ENCODE data around the gene TNFRSF18.

The TNFRSF18 gene

GRCh38 chr1:1173793-1174415, 32.5 kb downstream of the TNFRSF18 start, which contains the start of gene TTLL10:
Gene TTLL10, plus strand, starts transcription at chr1:1173880. Its CDS starts 5,336 bp downstream, at chr1:1179216.
- no peak for DNase-seq

GRCh38 chr1:1173061-1173792, 33.2 kb downstream of the TNFRSF18 start:
- no peak for DNase-seq

GRCh38 chr1:1171546-1172340, 34.6 kb downstream of the TNFRSF18 start:
- no peak for DNase-seq

GRCh38 chr1:1171161-1171545, 35.2 kb downstream of the TNFRSF18 start:
- no peak for DNase-seq

- DNase-seq: no peak
These were observed 35.9 kb downstream of the TNFRSF18 start for GRCh38 chr1:1170215-1171091.

- no peak for DNase-seq
These were observed 36.8 kb downstream of the TNFRSF18 start for GRCh38 chr1:1169429-1170214.

- DNase-seq: no peak
These were observed 37.7 kb downstream of the TNFRSF18 start for GRCh38 chr1:1168451-1169411.

GRCh38 chr1:1167841-1168450, 38.4 kb downstream of the TNFRSF18 start:
- no peak for DNase-seq

- DNase-seq: no peak
These were observed 39.0 kb downstream of the TNFRSF18 start for GRCh38 chr1:1167398-1167821.

- DNase-seq: no peak
These were observed 39.6 kb downstream of the TNFRSF18 start for GRCh38 chr1:1166642-1167397.

GRCh38 chr1:1165900-1166421, 40.4 kb downstream of the TNFRSF18 start:
- no peak for DNase-seq

- no peak for DNase-seq
These were observed 40.9 kb downstream of the TNFRSF18 start for GRCh38 chr1:1165485-1165884.

GRCh38 chr1:1164701-1165451, 41.5 kb downstream of the TNFRSF18 start:
- no peak for DNase-seq

GRCh38 chr1:1164361-1164700, 42.1 kb downstream of the TNFRSF18 start:
- no peak for DNase-seq

GRCh38 chr1:1163538-1164070, 42.8 kb downstream of the TNFRSF18 start:
- DNase-seq: no peak

- DNase-seq: peak; percentile 94
These were observed 43.5 kb downstream of the TNFRSF18 start for GRCh38 chr1:1162597-1163537.

GRCh38 chr1:1161683-1162079, 44.7 kb downstream of the TNFRSF18 start:
- DNase-seq: no peak

All from NCI-H187 treated with DMSO at 0.1 percent for 48 hours (cell line).